ENCODE measurements around the gene MRPS31. TPM values are rescaled to one million over a fixed set of nuclear protein-coding genes. Genes with fewer than 3 reads are reported as not detected.

MRPS31 gene
- total RNA-seq, 4 donors from 2014 or later, result 13.8 to 25.3 (median 15.8) TPM

DNA sequence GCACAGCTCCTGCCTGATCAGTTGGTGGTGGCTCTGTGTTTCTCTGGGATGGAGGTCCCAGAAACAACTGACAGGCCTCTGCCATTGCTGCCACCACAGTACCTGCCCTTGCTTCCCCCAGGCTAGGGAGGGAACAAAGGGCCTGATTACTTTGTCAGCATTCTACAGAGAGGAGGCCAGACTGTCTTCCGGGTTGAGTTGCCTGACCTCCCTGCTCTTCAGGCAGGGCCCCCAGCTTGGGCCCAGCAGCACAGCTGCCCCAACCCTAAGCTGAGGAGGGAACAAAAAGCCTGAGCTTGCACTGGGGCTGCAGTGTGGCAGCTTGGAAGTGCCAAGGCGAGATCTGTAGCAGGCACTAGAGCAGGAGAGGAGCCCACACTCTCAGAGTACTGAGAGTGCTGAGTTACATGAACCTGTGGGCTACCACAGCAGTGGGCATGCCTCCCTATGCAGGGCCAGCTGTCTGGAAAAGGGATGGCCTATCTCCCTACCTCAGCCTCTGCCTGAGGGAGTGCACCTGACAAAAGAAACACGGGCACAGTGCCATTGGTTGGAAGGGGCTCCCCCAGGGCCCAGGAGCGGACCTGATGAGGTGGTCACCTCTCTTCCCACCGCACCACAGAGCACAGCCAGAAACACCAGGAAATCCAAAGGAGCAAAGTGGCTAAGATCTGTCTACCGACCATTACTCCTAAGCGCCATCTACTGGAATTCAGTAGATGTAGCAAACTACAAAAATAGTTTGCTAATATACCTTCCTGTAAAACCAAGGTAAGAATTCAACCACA is 42.9 kb upstream of the MRPS31 start:
- WGBS, 2 donors (ENCODE audit: low coverage in 1 of 2), result 73% methylated on average over 2 of the region's 7 CpGs; no CpG with 5 or more reads in 1 of the 2 donors
- H3K4me1 ChIP-seq, result no peaks in the 10 kb centered on the region
- peaks cover 0 to 7% (median 0%) of the 10 kb centered on the region in 3 donors for H3K9me3 ChIP-seq
- no peaks in the 10 kb centered on the region for H3K27me3 ChIP-seq
- no peak for ATAC-seq
- H3K36me3 ChIP-seq, result peaks cover 0 to 50% of the 10 kb centered on the region in 2 donors
- no peak overlapping the region for H3K4me3 ChIP-seq
- TF ChIP-seq, protein P1, sequence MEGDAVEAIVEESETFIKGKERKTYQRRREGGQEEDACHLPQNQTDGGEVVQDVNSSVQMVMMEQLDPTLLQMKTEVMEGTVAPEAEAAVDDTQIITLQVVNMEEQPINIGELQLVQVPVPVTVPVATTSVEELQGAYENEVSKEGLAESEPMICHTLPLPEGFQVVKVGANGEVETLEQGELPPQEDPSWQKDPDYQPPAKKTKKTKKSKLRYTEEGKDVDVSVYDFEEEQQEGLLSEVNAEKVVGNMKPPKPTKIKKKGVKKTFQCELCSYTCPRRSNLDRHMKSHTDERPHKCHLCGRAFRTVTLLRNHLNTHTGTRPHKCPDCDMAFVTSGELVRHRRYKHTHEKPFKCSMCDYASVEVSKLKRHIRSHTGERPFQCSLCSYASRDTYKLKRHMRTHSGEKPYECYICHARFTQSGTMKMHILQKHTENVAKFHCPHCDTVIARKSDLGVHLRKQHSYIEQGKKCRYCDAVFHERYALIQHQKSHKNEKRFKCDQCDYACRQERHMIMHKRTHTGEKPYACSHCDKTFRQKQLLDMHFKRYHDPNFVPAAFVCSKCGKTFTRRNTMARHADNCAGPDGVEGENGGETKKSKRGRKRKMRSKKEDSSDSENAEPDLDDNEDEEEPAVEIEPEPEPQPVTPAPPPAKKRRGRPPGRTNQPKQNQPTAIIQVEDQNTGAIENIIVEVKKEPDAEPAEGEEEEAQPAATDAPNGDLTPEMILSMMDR (IDR thresholded peaks at IDR 0.05), result peak in 2 of 4 experiments; percentile 14 to 41
- TF ChIP-seq POLR2A (IDR thresholded peaks at IDR 0.05), result no peak
- no peak overlapping the region for H3K27ac ChIP-seq

DNA sequence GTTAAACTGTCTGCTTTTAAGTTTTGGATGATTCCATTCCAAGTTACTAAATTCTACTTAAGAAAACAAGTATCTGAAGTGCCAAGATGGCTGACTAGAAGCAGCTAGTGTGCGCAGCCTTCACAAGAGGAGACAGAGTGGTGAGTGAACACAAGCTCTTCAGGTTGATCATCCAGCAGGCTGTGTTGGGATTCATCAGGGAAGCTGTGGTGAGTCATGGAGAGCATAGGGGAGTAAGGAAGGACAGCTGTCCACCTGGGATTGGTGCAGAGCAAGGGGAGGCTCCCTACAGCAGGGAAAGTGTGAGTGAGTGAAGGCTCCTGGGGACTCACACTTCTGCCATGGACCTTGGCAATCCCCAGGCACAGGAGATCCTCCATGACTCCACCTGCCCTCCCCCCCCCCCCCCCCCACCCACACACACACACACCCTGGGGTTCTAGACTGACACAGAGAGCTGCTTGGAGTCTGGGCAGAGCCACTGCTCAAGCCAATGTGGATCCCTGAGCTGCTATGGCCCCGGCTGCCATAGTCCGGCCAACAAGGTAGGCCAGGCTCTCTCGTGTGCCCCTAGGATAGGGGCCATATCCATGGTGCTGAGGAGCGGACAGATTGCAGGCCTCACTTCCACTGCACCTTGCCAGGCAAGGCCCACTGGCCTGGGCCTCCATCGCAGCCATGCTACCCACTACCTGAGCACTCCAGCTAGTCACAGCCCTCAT is 41.9 kb upstream of the MRPS31 start:
- Histone ChIP-seq H3K9me3 (peaks cover 0 to 7% (median 0%) of the 10 kb centered on the region in 3 donors), H3K27ac (no peak overlapping the region), H3K36me3 (peaks cover 0 to 60% of the 10 kb centered on the region in 2 donors), H3K4me1 (no peaks in the 10 kb centered on the region), H3K27me3 (no peaks in the 10 kb centered on the region), H3K4me3 (no peak overlapping the region)
- WGBS, 2 donors (ENCODE audit: low coverage in 1 of 2), result 83 to 90% methylated on average over 1 of the region's 6 CpGs
- no peak for ATAC-seq
- TF ChIP-seq, protein P1 (IDR thresholded peaks at IDR 0.05), result no peak
- TF ChIP-seq POLR2AphosphoS5 (IDR thresholded peaks at IDR 0.05) (no peak), EP300 (IDR thresholded peaks at IDR 0.05) (no peak), POLR2A (IDR thresholded peaks at IDR 0.05) (no peak)

DNA sequence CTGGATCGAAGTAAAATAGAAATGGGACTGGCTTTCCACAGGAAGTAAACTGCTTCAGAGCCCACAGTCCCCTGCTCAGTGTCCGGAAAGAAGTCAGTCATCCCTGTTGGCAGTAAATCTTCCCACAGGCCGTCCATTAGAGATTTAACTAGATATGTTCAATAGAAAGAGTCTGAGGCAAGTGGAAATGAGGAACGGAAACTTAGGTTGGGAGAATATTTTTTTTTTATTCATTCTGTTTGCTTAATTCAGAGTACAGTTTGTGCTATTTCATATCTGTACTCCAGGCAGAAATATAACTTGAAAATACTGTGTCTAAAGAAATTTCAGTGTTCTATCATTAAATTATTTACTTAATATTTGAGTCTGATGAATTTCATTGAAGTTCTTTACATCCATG is 41.1 kb upstream of the MRPS31 start:
- no peaks in the 10 kb centered on the region for H3K4me1 ChIP-seq
- H3K27me3 ChIP-seq, result no peaks in the 10 kb centered on the region
- no peak for ATAC-seq
- no peak overlapping the region for H3K27ac ChIP-seq
- H3K4me3 ChIP-seq, result no peak overlapping the region
- TF ChIP-seq, protein P1 (IDR thresholded peaks at IDR 0.05), result no peak
- TF ChIP-seq POLR2AphosphoS5 (IDR thresholded peaks at IDR 0.05) (no peak), POLR2A (IDR thresholded peaks at IDR 0.05) (no peak), EP300 (IDR thresholded peaks at IDR 0.05) (no peak)
- H3K36me3 ChIP-seq, result peaks cover 0 to 68% of the 10 kb centered on the region in 2 donors
- WGBS, 2 donors (ENCODE audit: low coverage in 1 of 2), result 87 to 88% methylated on average over 4 of the region's 4 CpGs
- H3K9me3 ChIP-seq, result peaks cover 0 to 7% (median 0%) of the 10 kb centered on the region in 3 donors

DNA sequence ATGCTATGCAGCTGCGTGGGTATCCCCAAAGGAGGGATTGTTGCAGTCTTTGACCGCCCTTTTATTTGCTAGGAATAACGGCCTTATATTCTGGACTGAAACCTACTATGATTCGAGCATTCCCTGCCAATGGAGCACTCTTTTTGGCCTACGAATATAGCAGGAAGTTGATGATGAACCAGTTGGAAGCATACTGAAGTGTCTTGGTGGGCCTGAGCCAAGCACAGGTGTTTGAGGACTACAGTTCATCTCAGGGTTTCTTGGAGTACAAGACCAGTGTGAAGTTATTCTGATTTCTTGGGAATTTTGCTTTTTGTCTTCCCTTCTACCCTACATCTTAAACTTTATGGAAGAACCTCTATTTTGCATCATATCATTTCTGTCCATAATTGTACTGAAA is 38.5 kb upstream of the MRPS31 start:
- H3K27ac ChIP-seq, result no peak overlapping the region
- peaks cover 0 to 94% of the 10 kb centered on the region in 2 donors for H3K36me3 ChIP-seq
- H3K27me3 ChIP-seq, result no peaks in the 10 kb centered on the region
- H3K9me3 ChIP-seq, result no peaks in the 10 kb centered on the region
- H3K4me3 ChIP-seq, result no peak overlapping the region
- TF ChIP-seq, protein P1 (IDR thresholded peaks at IDR 0.05), result no peak
- TF ChIP-seq POLR2AphosphoS5 (IDR thresholded peaks at IDR 0.05) (no peak), POLR2A (IDR thresholded peaks at IDR 0.05) (no peak), EP300 (IDR thresholded peaks at IDR 0.05) (no peak)
- ATAC-seq, result no peak
- H3K4me1 ChIP-seq, result no peaks in the 10 kb centered on the region
- 96 to 100% methylated on average over 3 to 5 of the region's 5 CpGs for WGBS, 2 donors (ENCODE audit: low coverage in 1 of 2)

Data from gastroesophageal sphincter (tissue), 4 donors.